SU-DHL-6 (cell line): ENCODE data around the gene GDA.

ENCODE experiments used
- H2AFZ ChIP-seq: fragments of 200-600 bp; sonication (generic); 2 replicates; pipeline ENCODE4 v1.6.1; 2014; ENCODE audit warnings: low read depth, mild to moderate bottlenecking, moderate library complexity, mixed read lengths, antibody characterized with exemption, low read length; ENCODE audit not compliant: severe bottlenecking
- H3F3A ChIP-seq: fragments of 200-600 bp; shearing (Covaris generic); 2 replicates; pipeline ENCODE4 v1.6.0; 2016; ENCODE audit warnings: antibody characterized with exemption, mild to moderate bottlenecking; ENCODE audit not compliant: insufficient read depth
- H3K27ac ChIP-seq: fragments of 200-600 bp; sonication (generic); 2 replicates; pipeline ENCODE4 v1.5.1; 2016; ENCODE audit warnings: low read depth, mild to moderate bottlenecking, low read length, moderate library complexity, mixed read lengths
- H3K27me3 ChIP-seq: fragments of 200-600 bp; sonication (generic), shearing (Covaris generic); 2 replicates; pipeline ENCODE4 v1.6.0; 2014; ENCODE audit warnings: mild to moderate bottlenecking, low read length
- H3K36me3 ChIP-seq: fragments of 200-600 bp; sonication (generic); 2 replicates; pipeline ENCODE4 v1.6.1; 2014; ENCODE audit warnings: mild to moderate bottlenecking, low read length, mixed read lengths
- H3K4me2 ChIP-seq: fragments of 300-600, 200-600 bp; shearing (Covaris generic), sonication (generic); 2 replicates; pipeline ENCODE4 v1.6.0; 2014; ENCODE audit warnings: low read length, low read depth, mild to moderate bottlenecking; ENCODE audit not compliant: poor library complexity, severe bottlenecking
- H3K4me3 ChIP-seq: fragments of 200-600 bp; sonication (generic); 2 replicates; pipeline ENCODE4 v1.5.1; 2014; ENCODE audit warnings: antibody characterized with exemption, low read length, mild to moderate bottlenecking, mixed read lengths; ENCODE audit not compliant: insufficient read depth, poor library complexity, severe bottlenecking
- H3K79me2 ChIP-seq: fragments of 200-600 bp; sonication (generic); 2 replicates; pipeline ENCODE4 v1.6.1; 2014; ENCODE audit warnings: mild to moderate bottlenecking, low read length, moderate library complexity; ENCODE audit not compliant: insufficient read depth
- H3K9ac ChIP-seq: fragments of 200-600 bp; sonication (generic); 2 replicates; pipeline ENCODE4 v1.7.0; 2014; ENCODE audit warnings: mild to moderate bottlenecking, low read length
- H3K9me2 ChIP-seq: fragments of 200-600 bp; sonication (generic); replicated peaks from 2 replicates; pipeline ENCODE4 v1.6.1; 2014; ENCODE audit warnings: low read length; ENCODE audit not compliant: insufficient read depth
- H3K9me3 ChIP-seq: fragments of 200-600 bp; sonication (generic); 2 replicates; pipeline ENCODE4 v1.6.1; 2014; ENCODE audit warnings: low read length, mixed read lengths; ENCODE audit not compliant: insufficient read depth
- H4K20me1 ChIP-seq: fragments of 200-600 bp; sonication (generic); 2 replicates; pipeline ENCODE4 v1.6.1; 2014; ENCODE audit warnings: low read depth, mild to moderate bottlenecking, antibody characterized with exemption, low read length, moderate library complexity, mixed read lengths
- EZH2phosphoT487 ChIP-seq: fragments of 200-600 bp; sonication (generic), shearing (Covaris generic); conservative IDR thresholded peaks from 2 replicates; pipeline ENCODE4 v1.6.1; 2018; ENCODE audit warnings: mild to moderate bottlenecking, antibody characterized with exemption, low read length, moderate library complexity, mixed read lengths
- TF ChIP-seq, protein P1 (sequence below): fragments of 200-600 bp; sonication (generic); IDR thresholded peaks from one replicate; pipeline ENCODE4 v1.5.1; 2017; ENCODE audit warnings: antibody characterized with exemption, mild to moderate bottlenecking, low read length, moderate library complexity; ENCODE audit not compliant: insufficient read depth, poor library complexity, severe bottlenecking

Gene GDA

GRCh38 chr9:72202009-72202408, 52.8 kb downstream of the GDA start:
- H2AFZ ChIP-seq: no peak overlapping the region
- H3K27me3 ChIP-seq: no peaks in the 10 kb centered on the region
- H3K4me2 ChIP-seq: no peak overlapping the region
- no peak overlapping the region for H3K27ac ChIP-seq
- H4K20me1 ChIP-seq: no peaks in the 10 kb centered on the region
- H3K9ac ChIP-seq: no peak overlapping the region
- no peaks in the 10 kb centered on the region for H3K9me2 ChIP-seq
- no peaks in the 10 kb centered on the region for H3K79me2 ChIP-seq
- H3K9me3 ChIP-seq: no peaks in the 10 kb centered on the region
- no peak overlapping the region for H3K4me3 ChIP-seq
- no peaks in the 10 kb centered on the region for H3K36me3 ChIP-seq
- TF ChIP-seq, protein P1, sequence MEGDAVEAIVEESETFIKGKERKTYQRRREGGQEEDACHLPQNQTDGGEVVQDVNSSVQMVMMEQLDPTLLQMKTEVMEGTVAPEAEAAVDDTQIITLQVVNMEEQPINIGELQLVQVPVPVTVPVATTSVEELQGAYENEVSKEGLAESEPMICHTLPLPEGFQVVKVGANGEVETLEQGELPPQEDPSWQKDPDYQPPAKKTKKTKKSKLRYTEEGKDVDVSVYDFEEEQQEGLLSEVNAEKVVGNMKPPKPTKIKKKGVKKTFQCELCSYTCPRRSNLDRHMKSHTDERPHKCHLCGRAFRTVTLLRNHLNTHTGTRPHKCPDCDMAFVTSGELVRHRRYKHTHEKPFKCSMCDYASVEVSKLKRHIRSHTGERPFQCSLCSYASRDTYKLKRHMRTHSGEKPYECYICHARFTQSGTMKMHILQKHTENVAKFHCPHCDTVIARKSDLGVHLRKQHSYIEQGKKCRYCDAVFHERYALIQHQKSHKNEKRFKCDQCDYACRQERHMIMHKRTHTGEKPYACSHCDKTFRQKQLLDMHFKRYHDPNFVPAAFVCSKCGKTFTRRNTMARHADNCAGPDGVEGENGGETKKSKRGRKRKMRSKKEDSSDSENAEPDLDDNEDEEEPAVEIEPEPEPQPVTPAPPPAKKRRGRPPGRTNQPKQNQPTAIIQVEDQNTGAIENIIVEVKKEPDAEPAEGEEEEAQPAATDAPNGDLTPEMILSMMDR: no peak
- no peak for TF ChIP-seq EZH2phosphoT487
- H3F3A ChIP-seq: no peaks in the 10 kb centered on the region

DNA sequence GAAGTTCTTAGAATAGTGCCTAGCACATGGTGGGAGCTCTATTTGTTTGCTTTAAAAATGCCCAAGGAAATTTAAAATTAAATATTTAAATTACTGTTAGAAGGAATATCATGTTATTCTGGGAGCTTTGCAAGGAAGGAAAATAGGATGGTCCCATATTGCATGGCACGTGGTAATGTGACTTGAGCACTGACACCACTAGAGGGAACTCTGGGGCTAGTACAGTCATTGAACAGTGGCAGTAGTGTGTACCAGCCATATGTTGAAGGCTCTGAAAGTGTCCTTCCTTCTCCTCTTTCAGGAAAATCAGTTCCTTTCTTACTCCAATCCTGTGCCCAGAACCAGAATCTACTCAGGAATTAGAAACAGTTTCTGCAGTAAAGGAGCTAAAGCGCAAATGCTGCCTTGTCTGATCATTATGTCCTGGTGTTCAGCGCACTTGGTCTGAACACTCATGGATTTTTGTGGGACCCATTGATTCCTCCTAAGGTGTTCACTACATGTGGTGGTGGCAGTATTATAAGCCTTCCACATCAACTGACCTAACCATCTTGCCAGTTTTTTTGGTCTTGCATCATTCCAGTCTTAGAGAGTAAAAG, 54.1 kb downstream of the GDA start:
- Histone ChIP-seq H3K79me2 (no peaks in the 10 kb centered on the region), H3K27me3 (no peaks in the 10 kb centered on the region), H3F3A (no peaks in the 10 kb centered on the region), H3K9me2 (no peaks in the 10 kb centered on the region), H3K9me3 (no peaks in the 10 kb centered on the region), H3K4me3 (no peak overlapping the region), H3K36me3 (no peaks in the 10 kb centered on the region), H3K4me2 (no peak overlapping the region), H3K27ac (no peak overlapping the region), H2AFZ (no peak overlapping the region), H4K20me1 (no peaks in the 10 kb centered on the region), H3K9ac (no peak overlapping the region)
- TF ChIP-seq, protein P1: peak; percentile 31
- no peak for TF ChIP-seq EZH2phosphoT487

- no peaks in the 10 kb centered on the region for H4K20me1 ChIP-seq
- H2AFZ ChIP-seq: no peak overlapping the region
- H3K27me3 ChIP-seq: no peaks in the 10 kb centered on the region
- no peaks in the 10 kb centered on the region for H3K36me3 ChIP-seq
- no peaks in the 10 kb centered on the region for H3K9me2 ChIP-seq
- H3K4me3 ChIP-seq: no peak overlapping the region
- H3F3A ChIP-seq: no peaks in the 10 kb centered on the region
- no peak overlapping the region for H3K9ac ChIP-seq
- H3K79me2 ChIP-seq: no peaks in the 10 kb centered on the region
- H3K27ac ChIP-seq: no peak overlapping the region
- no peaks in the 10 kb centered on the region for H3K9me3 ChIP-seq
- no peak overlapping the region for H3K4me2 ChIP-seq
- TF ChIP-seq, protein P1: no peak
- no peak for TF ChIP-seq EZH2phosphoT487
Observed at GRCh38 chr9:72204062-72204461, 54.8 kb downstream of the GDA start.
